HK-2 (cell line): ENCODE measurements around the gene ALOXE3.

Experiments used
- DNase-seq: peaks from one replicate; pipeline ENCODE4 v3.0.0-alpha.2; 2018; ENCODE audit not compliant: unreplicated experiment

The ALOXE3 gene

DNA sequence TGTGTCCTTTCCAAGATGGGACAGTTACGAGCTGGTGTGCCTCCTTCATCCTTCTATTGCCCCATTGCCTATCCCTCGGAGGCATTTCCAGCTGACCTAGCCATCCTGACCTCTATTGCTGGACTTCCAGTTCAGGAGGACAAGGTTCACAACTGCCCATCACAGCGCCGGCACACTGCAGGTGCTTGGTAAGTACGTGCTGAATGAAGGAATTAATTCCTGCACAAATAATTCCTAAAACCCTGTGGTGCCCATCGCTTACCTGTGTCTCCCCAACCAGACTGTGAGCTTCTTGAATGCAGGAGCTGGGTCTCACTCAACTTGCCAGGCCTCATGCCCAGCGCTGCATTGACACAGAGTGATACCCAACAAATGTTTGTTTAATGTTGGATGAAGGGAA lies 66.5 kb downstream of the ALOXE3 start:
- DNase-seq, result no peak

DNA sequence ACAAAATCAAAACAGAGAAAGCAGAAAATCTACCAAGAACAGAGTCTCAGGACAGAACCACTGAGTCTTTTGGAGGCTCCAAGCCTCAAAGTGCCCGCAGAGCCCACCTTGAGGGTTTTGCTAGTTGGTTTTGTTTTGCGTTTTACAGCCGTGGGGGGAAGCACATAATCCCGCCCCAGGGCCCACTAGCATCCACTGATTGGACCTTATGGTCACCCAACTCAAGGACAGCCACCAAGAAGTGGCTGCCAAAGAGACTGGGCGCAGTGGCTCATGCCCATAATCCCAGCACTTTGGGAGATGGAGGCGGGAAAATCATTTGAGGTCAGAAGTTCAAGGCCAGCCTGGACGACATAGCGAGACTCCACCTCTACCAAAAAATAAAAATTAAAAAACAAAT lies 69.6 kb downstream of the ALOXE3 start:
- DNase-seq, result no peak

DNA sequence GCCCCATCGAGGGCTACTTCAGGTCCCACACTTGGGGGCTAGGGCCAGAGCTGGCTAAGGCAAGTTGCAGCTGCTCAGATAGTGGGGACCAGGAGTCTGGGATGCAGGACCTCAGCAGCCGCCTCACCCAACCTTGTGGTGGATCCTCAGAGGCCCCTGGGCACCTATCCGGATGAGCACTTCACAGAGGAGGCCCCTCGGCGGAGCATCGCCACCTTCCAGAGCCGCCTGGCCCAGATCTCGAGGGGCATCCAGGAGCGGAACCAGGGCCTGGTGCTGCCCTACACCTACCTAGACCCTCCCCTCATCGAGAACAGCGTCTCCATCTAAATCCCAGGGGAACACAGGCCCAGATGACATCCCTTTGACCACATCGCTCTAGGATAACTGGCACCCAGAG lies 70.1 kb downstream of the ALOXE3 start:
- no peak for DNase-seq

DNA sequence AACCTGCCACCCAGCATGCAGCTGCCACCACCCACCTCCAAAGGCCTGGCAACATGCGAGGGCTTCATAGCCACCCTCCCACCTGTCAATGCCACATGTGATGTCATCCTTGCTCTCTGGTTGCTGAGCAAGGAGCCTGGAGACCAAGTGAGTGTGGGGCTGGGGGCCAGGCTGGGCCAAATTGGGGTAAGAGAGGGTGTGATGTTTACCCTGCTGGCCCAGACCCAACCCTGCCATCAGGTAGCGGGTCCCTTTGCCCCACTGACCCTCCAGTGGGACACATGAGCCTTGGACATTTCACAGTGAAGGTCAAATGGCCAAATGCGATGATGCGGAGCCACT lies 70.6 kb downstream of the ALOXE3 start:
- no peak for DNase-seq

DNA sequence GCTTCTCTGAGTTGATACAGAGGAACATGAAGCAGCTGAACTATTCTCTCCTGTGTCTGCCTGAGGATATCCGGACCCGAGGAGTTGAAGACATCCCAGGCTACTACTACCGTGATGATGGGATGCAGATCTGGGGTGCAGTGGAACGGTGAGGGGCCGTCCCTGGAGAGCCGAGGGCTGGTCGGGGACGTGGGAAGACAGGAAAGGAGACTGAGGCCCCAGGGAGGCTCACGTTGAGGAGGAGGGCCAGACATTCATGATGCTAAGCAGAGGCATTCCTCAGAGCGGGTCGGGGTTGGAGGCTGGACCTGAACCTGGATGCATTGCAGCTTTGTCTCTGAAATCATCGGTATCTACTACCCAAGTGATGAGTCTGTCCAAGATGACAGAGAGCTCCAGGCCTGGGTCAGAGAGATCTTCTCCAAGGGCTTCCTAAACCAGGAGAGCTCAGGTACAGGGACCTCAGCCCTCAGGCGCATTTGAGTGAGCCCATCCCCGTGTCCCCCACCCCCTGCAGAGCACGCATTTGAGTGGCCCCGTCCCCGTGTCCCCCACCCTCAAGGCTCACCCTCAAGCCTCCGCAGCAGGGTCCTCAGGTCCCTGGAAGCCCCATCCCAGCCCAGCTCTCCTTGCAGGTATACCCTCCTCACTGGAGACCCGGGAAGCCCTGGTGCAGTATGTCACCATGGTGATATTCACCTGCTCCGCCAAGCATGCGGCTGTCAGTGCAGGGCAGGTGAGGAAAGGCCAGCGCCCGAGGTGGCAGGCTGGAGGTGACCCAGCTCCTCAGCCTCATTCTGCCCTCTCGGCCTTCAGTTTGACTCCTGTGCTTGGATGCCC lies 71.2 kb downstream of the ALOXE3 start:
- DNase-seq, result no peak

DNA sequence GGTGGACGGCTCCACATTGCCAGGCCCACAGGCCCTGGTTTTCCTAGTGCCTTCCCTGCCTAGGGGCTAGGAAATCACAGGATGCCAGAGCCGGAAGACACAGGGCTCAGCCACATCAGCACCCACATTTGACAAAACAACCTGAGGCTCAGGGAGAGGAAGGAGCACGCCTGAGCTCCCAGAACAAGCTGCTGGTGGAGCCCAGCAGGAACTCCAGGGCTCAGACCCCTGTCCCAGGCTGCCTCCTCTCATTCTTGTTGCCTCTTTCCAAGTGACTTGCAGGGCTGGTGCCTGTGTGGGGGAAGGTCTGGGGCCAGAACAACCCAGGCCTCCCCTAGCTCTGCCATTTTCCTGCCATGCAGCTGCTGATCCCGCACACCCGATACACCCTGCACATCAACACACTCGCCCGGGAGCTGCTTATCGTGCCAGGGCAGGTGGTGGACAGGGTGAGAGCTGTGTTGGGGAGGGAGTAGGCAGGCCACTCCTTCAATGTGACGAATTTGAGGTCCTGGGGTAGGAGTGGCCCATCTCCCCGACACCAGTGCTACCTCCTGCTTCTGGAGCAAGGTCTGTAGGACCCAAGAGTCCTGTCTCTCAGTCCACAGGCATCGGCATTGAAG lies 71.9 kb downstream of the ALOXE3 start:
- DNase-seq, result no peak
